Jurkat, Clone E6-1 (cell line): ENCODE results near the gene ALPG.
"Not testable (repeated sequence)": the region's sequence is repeated elsewhere in the genome, so short reads cannot be mapped to it uniquely, and the experiment has no call there.

Source experiments
- DNase-seq: peaks from one replicate; pipeline ENCODE4 v3.0.0-alpha.2; 2011; ENCODE audit warnings: low read depth, low spot score
- H3K4me3 ChIP-seq: 2 replicates; pipeline ENCODE4 v1.5.1; 2011; ENCODE audit warnings: mild to moderate bottlenecking, low read length, control low read depth, moderate library complexity

The ALPG gene

GRCh38 chr2:232416521-232417470 is 10.2 kb downstream of the ALPG start:
- no peak for DNase-seq
- no peak overlapping the region for H3K4me3 ChIP-seq

- DNase-seq: no peak
- no peak overlapping the region for H3K4me3 ChIP-seq
Observed at GRCh38 chr2:232417489-232417888, 10.8 kb downstream of the ALPG start.

GRCh38 chr2:232418056-232418455 is 11.4 kb downstream of the ALPG start:
- H3K4me3 ChIP-seq: no peak overlapping the region
- DNase-seq: no peak

DNA sequence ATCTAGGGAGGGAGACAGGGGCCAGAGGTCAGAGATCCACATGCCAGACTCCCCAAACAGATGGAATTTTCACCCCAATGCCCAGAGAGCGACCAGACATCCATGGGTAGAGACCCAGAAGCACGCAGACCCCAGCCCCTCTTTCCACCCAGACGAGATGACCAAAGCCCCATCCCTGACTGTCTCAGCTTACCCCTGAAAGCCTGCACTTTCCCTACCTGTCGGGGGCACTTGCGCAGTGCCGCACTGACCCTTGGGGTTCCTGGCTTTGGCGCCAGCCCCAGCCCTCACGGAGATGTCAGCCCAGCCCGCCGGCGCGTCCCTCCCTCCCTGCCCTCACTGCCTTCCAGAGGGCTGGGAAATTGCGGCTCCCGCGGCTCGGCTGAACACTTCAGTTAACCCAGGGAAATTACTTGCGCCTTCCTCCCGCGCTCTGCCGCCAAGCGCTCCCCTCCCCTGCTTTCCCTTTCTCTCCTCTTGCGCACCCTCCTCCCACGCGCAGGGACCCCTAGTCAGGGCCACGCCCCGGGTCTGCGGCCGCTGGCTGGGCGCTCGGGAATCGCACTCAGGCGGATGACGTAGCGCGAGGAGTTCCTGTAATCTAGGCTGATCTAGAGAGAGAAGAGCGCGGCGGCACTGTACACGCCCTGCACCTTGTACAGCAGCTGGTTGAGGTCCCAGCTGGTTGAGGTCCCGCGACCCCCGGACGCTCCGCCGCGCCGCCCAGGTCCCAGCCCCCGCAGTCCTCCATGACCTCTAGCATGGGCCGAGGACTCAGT is 12.0 kb downstream of the ALPG start:
- peak overlapping the region; percentile 35 for H3K4me3 ChIP-seq
- peak; percentile 17 for DNase-seq

- DNase-seq: no peak
- peak overlapping the region; percentile 35 for H3K4me3 ChIP-seq
Observed at GRCh38 chr2:232419245-232420072, 12.8 kb downstream of the ALPG start.

DNA sequence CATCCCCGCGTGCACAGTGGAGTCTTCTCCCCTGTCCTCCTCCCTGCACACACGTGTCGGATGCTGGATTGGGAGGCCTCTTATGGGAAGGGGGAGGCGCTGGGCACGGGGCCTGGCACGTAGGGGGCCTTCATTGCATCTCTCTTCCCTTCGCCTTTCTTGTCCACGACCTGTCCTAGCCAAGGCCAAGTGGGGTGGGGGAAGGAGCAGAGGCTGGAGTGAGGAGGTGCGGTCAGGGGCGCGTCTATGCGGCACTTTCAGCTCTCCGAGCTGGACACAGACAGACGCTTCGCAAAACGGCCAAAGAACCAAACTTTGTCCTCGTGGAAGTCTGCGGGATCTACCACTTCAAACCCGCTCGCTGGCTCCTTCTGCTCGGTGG is 13.4 kb downstream of the ALPG start:
- no peak overlapping the region for H3K4me3 ChIP-seq
- no peak for DNase-seq

GRCh38 chr2:232420463-232421188 is 14.0 kb downstream of the ALPG start:
- peak; percentile 17 for DNase-seq

DNA sequence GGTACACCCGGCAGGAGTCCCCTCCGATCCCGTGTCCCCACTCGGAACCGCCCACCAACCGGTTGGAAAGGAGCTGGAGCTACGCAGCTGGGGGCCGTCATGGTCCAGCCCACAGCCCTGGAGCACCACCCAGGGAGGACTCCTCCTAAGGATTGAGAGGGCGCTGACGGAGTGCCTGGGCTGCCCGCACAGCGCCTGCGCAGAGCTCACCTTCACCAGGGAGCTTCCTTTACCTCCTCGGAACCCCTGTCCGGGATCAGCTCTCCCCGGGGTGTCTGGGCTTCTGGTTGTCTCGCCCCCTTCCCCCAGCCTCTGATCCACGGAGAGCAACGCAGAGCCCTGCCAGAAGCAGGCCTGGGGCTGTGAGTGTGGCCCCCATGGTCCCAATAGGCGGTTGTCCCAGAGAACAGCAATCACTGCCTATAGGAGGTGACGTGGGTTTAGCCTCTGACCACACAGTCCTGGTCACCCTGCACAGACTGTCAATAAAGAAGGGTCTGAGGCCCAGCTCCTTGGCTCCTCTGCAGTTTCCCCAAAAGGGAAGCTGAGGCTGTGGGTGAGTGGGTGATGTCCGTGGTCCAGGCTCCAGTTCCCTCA is 14.6 kb downstream of the ALPG start:
- no peak overlapping the region for H3K4me3 ChIP-seq
- no peak for DNase-seq

More at GRCh38 chr2:232420463-232421188, 14.0 kb downstream of the ALPG start:
- peak overlapping the region; percentile 20; the same call in 1 of the 2 replicates for H3K4me3 ChIP-seq

- no peak for DNase-seq
- H3K4me3 ChIP-seq: no peak overlapping the region
Observed at GRCh38 chr2:232422051-232422450, 15.4 kb downstream of the ALPG start.

DNA sequence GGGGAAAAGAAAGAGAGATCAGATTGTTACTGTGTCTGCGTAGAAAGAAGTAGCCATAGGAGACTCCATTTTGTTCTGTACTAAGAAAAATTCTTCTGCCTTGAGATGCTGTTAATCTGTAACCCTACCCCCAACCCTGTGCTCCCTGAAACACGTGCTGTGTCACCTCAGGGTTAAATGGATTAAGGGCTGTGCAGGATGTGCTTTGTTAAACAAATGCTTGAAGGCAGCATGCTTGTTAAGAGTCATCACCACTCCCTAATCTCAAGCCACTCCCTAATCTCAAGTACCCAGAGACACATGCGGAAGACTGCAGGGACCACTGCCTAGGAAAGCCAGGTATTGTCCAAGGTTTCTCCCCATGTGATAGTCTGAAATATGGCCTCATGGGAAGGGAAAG is 16.4 kb downstream of the ALPG start:
- DNase-seq, H3K4me3 ChIP-seq: not testable (repeated sequence)

DNA sequence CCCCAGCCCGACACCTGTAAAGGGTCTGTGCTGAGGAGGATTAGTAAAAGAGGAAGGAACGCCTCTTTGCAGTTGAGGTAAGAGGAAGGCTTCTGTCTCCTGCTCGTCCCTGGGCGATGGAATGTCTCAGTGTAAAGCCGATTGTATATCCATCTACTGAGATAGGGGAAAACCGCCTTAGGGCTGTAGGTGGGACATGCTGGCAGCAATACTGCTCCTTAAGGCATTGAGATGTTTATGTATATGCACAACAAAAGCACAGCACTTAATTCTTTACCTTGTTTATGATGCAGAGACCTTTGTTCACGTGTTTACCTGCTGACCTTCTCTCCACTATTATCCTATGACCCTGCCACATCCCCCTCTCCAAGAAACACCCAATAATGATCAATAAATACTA is 16.8 kb downstream of the ALPG start:
- H3K4me3 ChIP-seq, DNase-seq: not testable (repeated sequence)

DNA sequence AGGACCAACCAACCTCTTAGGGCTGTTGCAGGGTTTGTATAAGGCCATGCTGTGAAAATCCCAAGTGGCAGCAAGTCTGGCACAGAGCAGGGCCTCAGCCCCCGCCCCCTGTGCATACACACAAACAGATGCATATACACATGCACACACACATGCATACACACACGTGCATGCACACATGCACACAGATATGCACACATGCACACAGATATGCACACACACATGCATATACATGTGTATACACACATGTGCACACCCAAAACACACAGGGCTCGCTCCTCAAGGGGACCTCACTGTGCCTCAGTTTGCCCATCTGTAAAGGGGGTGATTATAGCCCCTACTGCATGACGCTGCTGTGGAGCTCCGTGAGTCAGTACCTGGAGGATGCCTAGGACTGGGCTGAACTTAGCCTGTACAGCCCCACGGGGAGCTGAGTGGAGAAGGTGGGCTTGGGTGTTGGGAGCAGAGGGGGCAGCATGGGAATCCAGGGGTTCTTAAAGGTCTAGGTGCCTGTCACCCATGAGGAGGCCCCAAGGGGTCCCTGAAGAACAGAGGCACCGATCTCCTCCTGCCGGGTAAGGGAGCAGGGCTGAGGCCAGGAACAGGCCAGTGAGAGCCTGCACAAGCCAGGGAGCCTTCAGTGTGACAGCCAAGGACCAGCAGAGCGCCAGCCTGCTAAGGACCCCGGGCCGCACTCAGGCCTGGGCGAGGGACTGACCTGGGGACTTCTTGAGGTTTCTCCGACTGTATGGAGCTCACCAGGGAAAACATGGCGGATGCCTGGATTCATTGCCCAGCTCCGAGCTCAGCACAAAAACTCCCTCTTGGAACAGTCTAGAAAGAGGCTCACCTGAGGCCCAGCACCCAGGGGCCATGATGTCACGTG is 25.3 kb downstream of the ALPG start:
- no peak overlapping the region for H3K4me3 ChIP-seq
- no peak for DNase-seq

- DNase-seq: no peak
- H3K4me3 ChIP-seq: no peak overlapping the region
Observed at GRCh38 chr2:232432598-232433184, 26.0 kb downstream of the ALPG start.

DNA sequence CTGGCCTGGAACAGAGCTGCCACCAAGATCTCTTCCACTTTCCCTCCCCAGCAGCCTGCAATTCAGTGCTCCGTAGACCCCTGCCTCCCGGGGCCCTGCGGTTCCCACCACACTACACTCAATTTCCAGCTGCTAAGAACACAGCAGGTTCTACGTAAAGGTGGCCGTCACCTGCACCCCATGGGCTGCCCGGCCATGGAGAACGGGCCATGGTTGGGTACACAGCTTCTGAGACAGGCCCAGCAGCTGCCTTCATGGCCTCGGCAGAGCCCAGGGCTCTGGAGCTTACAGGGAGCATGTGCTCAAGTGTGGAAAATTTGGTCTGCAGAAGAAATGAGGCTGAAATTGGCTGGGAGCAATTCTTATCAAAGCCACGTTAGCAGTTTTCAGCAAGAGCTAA is 27.0 kb downstream of the ALPG start:
- not testable (repeated sequence) for DNase-seq, H3K4me3 ChIP-seq

DNA sequence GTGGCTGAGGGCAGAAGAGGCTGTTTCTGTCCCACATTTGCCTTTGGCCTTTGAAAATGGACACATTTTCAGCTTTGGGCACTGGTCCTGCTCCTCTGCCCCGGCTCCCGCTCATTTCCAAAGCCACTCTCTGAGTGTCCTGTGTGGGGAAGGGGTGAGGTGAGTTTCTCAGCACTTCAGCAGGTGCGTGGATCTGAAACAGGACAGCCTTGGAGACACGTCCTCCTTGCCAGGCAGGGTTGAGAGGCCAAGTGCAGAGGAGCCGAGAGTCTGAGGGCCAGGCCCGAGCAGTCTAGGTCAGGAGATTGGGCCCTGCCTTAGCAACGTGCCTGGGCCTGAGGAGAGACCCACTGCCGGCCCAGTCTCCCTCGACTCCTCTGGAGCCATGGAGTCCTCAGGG is 27.4 kb downstream of the ALPG start:
- no peak overlapping the region for H3K4me3 ChIP-seq
- no peak for DNase-seq

DNA sequence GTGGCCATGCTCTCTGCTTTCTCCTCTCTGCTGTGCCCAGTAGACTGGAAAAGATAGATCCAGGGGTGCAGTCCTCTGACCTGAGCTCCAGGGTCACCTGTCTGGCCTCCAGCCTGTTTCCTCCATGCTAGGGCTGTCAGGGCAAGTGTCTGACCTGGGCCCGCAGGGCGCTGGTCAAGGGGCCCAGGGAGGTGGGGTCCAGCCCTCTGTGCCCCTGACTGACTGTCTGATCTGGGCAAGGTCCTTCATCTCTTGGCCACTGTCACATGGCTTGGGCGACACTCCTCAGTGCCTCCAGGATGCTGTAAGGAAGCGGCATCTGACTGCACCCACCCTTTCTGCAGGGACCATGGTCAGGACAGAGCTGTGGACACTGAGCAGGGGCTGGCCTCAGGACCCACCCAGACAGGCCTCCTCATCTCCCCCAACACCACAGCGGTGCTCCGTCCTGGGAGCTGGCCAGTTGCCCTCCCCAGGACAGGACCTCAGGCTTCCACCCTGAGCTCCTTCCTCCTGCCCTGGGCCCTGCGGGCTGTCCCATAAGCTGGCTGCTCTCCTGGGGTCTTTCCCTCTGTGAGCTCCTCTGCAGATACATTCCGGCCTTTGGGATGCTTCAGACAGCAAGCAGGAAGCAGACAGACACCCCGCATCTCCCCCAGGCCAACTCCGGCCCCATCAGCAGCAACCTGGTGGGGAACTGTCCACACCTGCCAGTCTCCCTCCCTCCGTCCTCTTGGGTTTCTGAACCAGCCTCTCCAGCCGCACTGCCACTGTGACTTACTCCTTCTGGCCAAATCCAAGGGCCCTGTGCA is 28.1 kb downstream of the ALPG start:
- no peak for DNase-seq
- H3K4me3 ChIP-seq: no peak overlapping the region

DNA sequence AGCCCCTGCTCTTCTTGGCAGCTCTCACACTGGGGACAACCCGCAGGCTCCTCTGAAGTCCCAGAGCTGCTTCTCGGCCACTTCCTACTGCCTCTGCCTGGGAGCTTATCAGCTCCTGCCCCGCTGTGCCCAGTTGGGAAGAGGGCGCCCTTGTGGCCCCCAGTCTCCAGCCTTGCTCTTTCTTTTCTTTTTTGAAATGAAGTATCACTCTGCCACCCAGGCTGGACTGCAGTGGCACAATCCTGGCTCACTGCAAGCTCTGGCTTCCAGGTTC is 28.7 kb downstream of the ALPG start:
- no peak for DNase-seq
- H3K4me3 ChIP-seq: no peak overlapping the region
